DND-41 (cell line): ENCODE results near the gene CDIPT.

Experiments used
- ATAC-seq: fragments of 200-7000 bp; cut with Tn5 transposase; 3 replicates; pipeline ENCODE4 v1.9.1; 2021; ENCODE audit warnings: low read depth; ENCODE audit not compliant: insufficient read depth
- DNase-seq: peaks from one replicate; pipeline ENCODE4 v3.0.0-alpha.2; 2020
- H2AFZ ChIP-seq: 2 replicates; pipeline ENCODE4 v1.6.0; 2012; ENCODE audit warnings: low read depth, low read length
- H3K27ac ChIP-seq: 2 replicates; pipeline ENCODE4 v1.5.1; 2012; ENCODE audit warnings: low read length, inconsistent platforms
- H3K27me3 ChIP-seq: fragments of 200-600 bp; sonication (generic); 2 replicates; pipeline ENCODE4 v1.6.0; 2012; ENCODE audit warnings: low read length, mild to moderate bottlenecking, inconsistent platforms; ENCODE audit not compliant: insufficient read depth, poor library complexity
- H3K36me3 ChIP-seq: 2 replicates; pipeline ENCODE4 v1.5.1; 2012; ENCODE audit warnings: low read length, inconsistent platforms; ENCODE audit not compliant: insufficient read depth
- H3K4me1 ChIP-seq: 2 replicates; pipeline ENCODE4 v1.5.1; 2012; ENCODE audit warnings: mild to moderate bottlenecking, low read length; ENCODE audit not compliant: insufficient read depth
- H3K4me2 ChIP-seq: 2 replicates; pipeline ENCODE4 v1.6.0; 2012; ENCODE audit warnings: mild to moderate bottlenecking, moderate library complexity, low read length, inconsistent platforms; ENCODE audit not compliant: insufficient read depth
- H3K4me3 ChIP-seq, 2 experiments: fragments of 200-600 bp in 1 of 2; shearing (Covaris generic) in 1 of 2; 2 replicates each; pipeline ENCODE4 v1.5.1; 2012 to 2016; ENCODE audit warnings: inconsistent platforms in 2 of 2, low read length in 2 of 2, mild to moderate bottlenecking in 2 of 2, low read depth in 1 of 2, moderate library complexity in 1 of 2
- H3K79me2 ChIP-seq: 2 replicates; pipeline ENCODE4 v1.6.0; 2012; ENCODE audit warnings: low read length, inconsistent platforms; ENCODE audit not compliant: insufficient read depth
- H3K9ac ChIP-seq: 2 replicates; pipeline ENCODE4 v1.6.0; 2012; ENCODE audit warnings: low read depth, mild to moderate bottlenecking, inconsistent platforms, low read length, moderate library complexity
- H3K9me3 ChIP-seq: 2 replicates; pipeline ENCODE4 v1.5.1; 2012; ENCODE audit warnings: low read length, moderate library complexity, mild to moderate bottlenecking, inconsistent platforms; ENCODE audit not compliant: insufficient read depth, severe bottlenecking
- H4K20me1 ChIP-seq: 2 replicates; pipeline ENCODE4 v1.6.0; 2012; ENCODE audit warnings: low read length; ENCODE audit not compliant: insufficient read depth
- CTCF ChIP-seq: IDR thresholded peaks from 2 replicates; pipeline ENCODE4 v1.5.1; 2012; ENCODE audit warnings: borderline replicate concordance, low read length, moderate library complexity, mild to moderate bottlenecking; ENCODE audit not compliant: poor library complexity, severe bottlenecking; ENCODE audit errors: extremely low read depth
- EZH2 ChIP-seq: IDR thresholded peaks from 3 replicates; pipeline ENCODE4 v1.6.1; 2012; ENCODE audit warnings: borderline replicate concordance, low read depth, mild to moderate bottlenecking, moderate library complexity, low read length, inconsistent platforms; ENCODE audit not compliant: severe bottlenecking

Gene CDIPT

GRCh38 chr16:29883987-29884386 lies 21.0 kb upstream of the CDIPT start:
- Histone ChIP-seq H3K9me3 (no peaks in the 10 kb centered on the region), H3K27me3 (no peaks in the 10 kb centered on the region), H3K36me3 (no peaks in the 10 kb centered on the region), H3K4me3 (no peak overlapping the region), H2AFZ (no peak overlapping the region), H3K4me1 (no peaks in the 10 kb centered on the region), H3K27ac (no peak overlapping the region), H3K79me2 (no peaks in the 10 kb centered on the region), H3K9ac (no peak overlapping the region), H3K4me2 (no peak overlapping the region), H4K20me1 (no peaks in the 10 kb centered on the region)
- no peak for DNase-seq
- ATAC-seq = no peak
- TF ChIP-seq CTCF (no peak), EZH2 (no peak)

- Histone ChIP-seq H3K27ac (no peak overlapping the region), H3K9ac (no peak overlapping the region), H2AFZ (no peak overlapping the region), H3K79me2 (no peaks in the 10 kb centered on the region), H3K4me3 (no peak overlapping the region), H3K9me3 (no peaks in the 10 kb centered on the region), H3K4me2 (no peak overlapping the region), H3K27me3 (no peaks in the 10 kb centered on the region), H4K20me1 (no peaks in the 10 kb centered on the region; the same call in 1 of the 2 replicates), H3K36me3 (no peaks in the 10 kb centered on the region), H3K4me1 (no peaks in the 10 kb centered on the region)
- DNase-seq = no peak
- no peak for ATAC-seq
- no peak for TF ChIP-seq CTCF
- no peak for TF ChIP-seq EZH2
Measured at GRCh38 chr16:29881050-29881449, 18.0 kb upstream of the CDIPT start.

- ATAC-seq = no peak
- H3K9me3 ChIP-seq = no peaks in the 10 kb centered on the region
- H3K9ac ChIP-seq = no peak overlapping the region
- no peak overlapping the region for H3K4me3 ChIP-seq
- H3K4me2 ChIP-seq = no peak overlapping the region
- no peaks in the 10 kb centered on the region for H3K4me1 ChIP-seq
- no peaks in the 10 kb centered on the region for H3K27me3 ChIP-seq
- H3K27ac ChIP-seq = no peak overlapping the region
- H3K79me2 ChIP-seq = no peaks in the 10 kb centered on the region
- no peak overlapping the region for H2AFZ ChIP-seq
- DNase-seq = no peak
- TF ChIP-seq EZH2 (no peak), CTCF (no peak)
- H4K20me1 ChIP-seq = no peaks in the 10 kb centered on the region; the same call in 1 of the 2 replicates
- H3K36me3 ChIP-seq = no peaks in the 10 kb centered on the region
Measured at GRCh38 chr16:29878172-29878571, 15.1 kb upstream of the CDIPT start.
